Kidney glomerular epithelial cell (primary cell): ENCODE measurements around the gene IGDCC3.

ENCODE experiments used
- DNase-seq: peaks from one replicate; lab custom pipeline; 2025; lab: John Stamatoyannopoulos, UW

Gene IGDCC3

GRCh38 chr15:65388306-65389080 lies 10.7 kb upstream of the IGDCC3 start:
- DNase-seq, result no peak

DNA sequence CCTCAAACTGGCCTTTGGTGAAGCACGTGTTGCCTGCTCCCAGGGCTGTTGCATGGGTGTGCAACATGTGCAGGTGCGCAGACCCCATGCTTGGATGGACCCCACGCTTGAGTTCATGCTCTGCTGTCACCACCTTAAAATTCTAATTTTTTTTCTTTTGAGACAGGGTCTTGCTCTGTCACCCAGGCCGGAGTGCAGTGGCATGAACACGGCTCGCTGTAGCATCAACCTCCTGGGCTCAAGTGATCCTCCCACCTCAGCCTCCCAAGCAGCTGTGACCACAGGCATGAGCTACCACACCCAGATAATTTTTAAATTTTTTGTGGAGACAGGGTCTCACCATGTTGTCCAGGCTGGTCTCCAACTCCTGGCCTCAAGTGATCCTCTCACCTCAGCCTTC lies 9.1 kb upstream of the IGDCC3 start:
- no peak for DNase-seq

GRCh38 chr15:65386376-65386775 lies 8.6 kb upstream of the IGDCC3 start:
- no peak for DNase-seq

DNA sequence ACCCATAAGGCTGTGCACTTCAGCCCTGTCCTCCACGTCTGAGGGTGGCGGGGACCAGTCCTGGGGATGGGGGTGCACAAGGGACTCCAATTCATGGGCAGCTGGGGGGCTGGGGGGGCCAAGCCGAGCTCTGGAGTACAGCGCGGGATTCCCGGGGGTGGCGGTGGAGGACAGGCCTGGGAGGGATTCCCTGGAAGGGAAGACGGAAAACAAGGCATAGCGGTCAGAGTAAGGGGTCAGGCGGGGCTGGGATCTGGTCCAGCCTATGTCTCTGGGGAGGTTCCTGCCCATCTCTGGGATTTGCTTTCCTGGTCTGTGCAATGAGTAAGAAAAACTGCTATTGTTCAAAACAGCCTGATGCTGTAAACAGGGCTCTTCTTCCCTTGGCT lies 8.1 kb upstream of the IGDCC3 start:
- DNase-seq, result no peak

GRCh38 chr15:65384895-65385869 lies 7.4 kb upstream of the IGDCC3 start:
- DNase-seq, result peak; percentile 77

DNA sequence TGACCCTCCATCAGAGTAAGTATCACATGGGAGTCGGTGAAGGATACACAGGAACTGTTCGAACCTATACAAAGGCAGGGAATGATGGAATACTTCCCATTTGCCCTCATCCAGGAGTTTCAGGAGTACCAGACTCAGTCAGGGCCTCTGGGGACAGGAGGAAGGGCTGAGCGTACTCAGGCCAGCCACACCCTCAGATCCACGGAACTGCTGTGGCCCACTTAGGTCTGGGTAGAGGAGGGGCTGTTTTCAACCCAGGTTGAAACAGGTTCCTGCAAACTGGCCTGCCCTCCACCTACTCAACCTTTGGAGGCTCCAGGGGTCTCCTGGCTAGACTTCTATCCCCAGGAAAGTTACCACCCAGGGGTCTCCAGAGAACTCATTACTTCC lies 6.7 kb upstream of the IGDCC3 start:
- no peak for DNase-seq

GRCh38 chr15:65383991-65384390 lies 6.2 kb upstream of the IGDCC3 start:
- DNase-seq, result no peak

DNA sequence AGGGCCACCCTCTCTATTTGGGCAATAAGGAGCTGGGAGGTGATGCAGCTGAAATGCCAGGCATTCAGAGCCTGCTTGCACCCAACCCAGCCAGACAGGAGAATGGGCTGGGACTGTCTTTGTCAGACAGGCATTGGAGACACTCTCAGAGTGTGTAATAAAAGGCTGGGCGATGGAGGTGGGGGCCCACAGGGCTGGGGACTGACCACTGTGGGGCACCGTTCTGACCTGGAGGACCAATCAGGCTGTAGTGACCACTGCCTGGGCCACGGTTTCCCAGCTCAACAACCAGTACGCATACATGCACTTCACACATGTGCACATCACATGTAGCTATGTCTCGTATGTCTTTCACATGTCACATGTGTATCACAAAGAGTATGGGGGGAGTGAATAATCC lies 5.7 kb upstream of the IGDCC3 start:
- DNase-seq, result no peak

DNA sequence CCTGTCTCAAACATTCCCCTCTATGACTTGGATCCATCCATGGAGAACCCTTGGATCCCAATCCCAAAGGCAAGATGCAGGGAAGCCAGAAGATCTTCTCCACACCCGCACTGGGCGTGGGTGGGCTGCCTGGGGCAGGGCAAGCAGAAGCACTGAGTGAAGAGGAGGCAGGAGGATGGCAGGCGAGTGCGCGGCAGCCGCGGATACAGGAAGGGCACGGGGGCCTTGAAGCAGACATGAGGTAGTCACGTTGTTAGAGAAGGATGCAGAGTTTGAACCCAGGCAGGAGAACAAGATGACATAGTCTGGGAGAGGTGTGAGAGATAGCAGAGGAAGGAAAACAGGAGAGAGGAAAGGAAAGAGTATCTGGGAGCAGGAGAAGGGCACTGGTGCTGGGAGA lies 5.1 kb upstream of the IGDCC3 start:
- DNase-seq, result no peak

DNA sequence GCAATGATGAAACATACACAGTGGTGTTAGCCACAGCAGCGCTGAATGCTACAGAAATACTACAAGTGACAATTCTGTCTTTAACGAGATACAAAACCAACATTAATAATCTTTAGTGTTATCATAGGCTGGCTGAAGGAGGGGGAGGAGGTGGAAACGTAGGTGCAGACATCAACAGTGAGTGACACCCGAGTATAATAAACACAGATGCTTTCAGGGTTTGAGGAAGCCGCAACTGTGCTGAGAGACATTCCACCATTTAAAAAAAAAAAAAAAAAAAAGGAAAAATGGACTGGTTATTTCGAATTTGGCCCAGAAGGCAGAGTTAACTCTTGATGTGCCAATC lies 4.3 kb upstream of the IGDCC3 start:
- no peak for DNase-seq

DNA sequence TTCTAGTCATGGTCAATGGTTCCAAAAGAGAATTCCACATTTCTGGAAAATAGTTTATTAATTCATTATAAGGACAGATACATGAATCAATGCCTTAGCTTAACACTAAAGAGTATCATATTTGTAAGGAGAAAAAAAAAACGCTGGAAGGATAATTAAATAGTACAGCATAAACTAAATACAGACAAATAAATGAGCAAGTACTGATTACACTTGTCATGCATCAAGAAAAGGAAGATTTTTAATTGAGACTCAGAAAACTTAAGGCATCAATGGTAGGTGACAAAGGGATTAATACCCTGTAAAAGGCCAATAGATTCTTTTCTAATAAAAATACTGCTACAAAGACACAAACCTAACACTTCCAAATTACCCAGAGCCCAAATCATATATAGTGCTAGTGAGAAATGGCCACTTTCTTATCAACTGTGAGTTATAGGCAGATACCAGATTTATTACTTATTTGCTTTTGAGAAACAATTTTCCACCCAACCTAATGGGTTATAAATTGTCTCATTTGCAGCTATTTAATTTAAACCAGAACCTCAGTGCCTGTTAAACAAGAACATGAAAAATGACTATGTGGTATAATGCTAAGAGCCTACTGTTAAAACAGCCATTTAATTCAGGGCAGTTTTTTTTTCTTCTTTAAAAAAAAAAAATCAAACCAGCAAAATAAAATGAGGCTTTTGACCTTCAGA lies 3.8 kb upstream of the IGDCC3 start:
- no peak for DNase-seq

GRCh38 chr15:65379986-65380385 lies 2.2 kb upstream of the IGDCC3 start:
- DNase-seq, result no peak

DNA sequence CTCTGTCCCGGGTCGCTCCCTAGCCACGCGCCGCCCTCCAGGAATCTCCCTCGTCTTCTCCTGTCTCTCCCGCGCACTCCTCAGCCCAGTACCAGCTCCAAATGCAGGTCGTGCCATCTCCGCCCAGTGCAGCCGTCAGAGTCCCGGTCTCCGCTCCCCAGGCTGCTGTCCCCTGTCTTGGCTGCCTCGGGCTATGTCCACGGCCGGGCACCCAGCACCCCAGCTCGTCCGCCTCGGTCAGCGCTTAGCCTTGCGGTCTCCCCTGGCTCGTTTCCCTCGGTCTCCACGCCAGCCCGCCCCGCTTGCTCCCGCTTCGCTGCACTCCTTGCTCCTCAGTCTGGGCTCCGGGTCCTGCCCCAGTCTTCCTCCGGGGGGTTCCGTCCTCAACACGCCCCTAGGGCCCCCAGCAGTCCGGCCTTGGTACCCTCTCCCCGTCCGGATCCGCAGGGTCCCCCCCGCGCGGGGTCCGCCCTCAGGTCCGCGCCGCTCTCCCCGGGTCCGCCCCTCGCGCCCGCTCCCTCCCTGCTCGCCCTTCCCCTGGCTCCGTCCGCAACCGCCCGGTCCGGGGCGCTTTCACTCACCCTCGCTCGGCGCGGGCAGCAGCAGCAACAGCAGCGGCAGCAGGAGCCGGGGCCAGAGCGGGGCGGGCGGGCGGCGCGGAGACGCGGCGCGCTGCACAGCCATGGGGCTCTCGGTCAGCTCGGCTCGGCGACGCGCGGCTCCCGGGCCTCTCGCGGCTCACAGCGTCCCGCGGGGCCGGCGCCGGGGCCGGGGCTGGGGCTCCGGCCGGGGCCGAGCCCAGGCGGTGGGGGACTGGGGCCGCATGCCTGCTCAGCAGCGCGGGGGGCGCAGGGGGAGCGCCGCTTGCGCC lies 462 bp downstream of the IGDCC3 start:
- DNase-seq, result no peak

GRCh38 chr15:65376767-65377104 lies 1.1 kb downstream of the IGDCC3 start:
- DNase-seq, result no peak

DNA sequence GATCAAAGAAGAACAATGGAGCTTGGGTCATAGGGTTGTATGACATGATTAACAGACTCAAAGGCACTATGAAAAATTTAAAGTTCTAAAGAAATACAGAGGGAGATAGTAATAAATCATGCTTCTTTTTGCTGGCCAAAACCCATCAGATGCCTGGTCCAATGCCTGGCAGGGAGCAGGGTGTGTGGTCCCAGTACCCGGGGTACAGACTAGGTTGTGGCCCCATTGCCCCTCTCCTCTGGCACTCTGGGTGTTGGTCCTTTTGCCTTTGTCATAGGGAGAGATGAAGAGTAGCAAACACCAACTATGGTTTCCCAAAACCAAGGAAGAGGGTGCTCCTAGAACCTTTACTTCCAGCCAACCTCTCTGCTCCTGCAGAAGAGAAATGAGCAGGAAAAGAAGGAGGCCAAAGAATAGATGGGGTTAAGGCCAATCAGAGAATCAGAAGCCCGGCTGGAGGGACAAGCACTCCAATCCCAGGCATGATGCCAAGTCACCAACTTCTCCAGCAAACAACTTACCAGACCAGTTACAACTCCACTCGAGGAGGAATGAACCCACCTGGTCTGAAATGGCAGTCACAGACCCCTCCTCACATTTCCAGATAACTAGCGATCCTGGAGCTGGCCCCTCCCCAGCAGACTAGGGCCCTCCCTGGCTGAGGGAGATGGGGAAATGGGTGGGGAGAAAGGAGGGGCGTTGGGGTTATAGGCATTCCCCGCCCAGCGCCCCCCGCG lies 1.8 kb downstream of the IGDCC3 start:
- no peak for DNase-seq

- DNase-seq, result peak; percentile 30
These were observed 2.9 kb downstream of the IGDCC3 start for GRCh38 chr15:65374821-65375401.

- no peak for DNase-seq
These were observed 3.5 kb downstream of the IGDCC3 start for GRCh38 chr15:65374334-65374733.

GRCh38 chr15:65373163-65373651 lies 4.6 kb downstream of the IGDCC3 start:
- DNase-seq, result no peak

DNA sequence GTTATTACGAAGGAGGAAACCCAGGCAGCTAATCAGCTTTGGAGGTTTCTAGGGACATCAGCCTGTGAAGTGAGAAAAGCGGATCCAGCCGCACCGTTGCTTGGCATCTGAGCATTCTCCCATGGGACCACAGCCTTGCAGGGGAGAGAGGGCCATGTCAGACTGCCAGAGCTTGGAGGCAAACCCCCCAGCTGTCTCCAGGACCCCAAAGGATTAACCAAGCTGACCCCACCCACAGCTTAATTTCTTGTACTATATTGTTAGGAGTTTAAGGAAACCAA lies 5.1 kb downstream of the IGDCC3 start:
- no peak for DNase-seq

DNA sequence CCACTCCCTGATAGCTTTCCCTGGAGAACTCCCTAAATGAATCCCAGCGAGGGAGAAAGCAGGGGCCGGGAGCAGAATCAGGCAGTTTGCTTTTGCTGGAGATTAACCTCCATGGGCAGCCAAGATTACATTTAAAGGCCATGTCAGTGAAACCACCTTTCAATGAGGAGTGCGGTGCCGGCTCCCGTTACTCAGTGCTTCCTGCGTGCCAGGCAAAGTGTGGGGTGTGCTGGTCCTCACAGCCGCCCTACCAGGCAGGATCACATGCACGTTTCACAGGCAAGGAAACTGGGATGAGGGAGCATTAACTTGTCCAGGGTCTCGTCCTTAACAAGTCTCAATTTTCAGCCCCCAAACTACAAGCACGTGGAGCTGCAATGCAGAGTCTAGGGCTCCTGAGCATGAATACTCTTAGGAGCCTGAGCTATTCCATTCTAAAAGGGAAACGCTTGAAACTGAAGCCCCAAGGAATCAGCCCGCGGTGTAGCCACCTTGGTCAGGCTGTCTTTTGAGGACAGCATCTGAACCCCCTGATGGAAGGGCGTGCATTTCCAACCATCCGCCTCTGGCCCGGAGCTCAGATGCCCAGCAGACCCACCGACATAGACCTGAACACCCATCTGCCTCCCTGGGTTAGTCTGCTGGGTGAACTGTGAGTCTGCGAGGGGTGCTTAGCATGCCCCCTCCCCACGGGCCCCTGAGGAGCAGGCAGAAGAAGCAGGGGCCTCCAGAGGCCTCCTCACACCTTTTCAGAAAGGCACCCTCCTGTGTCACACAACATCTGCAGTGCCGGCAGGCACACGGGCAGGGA lies 5.6 kb downstream of the IGDCC3 start:
- no peak for DNase-seq
